Mesenchymal stem cell (in vitro differentiated cells and primary cell): ENCODE measurements around the gene TSEN15.

Source experiments
- DNase-seq: peaks from one replicate; pipeline ENCODE4 v3.0.0-alpha.2; 2013
- H2AFZ ChIP-seq: one replicate; pipeline ENCODE4 v1.6.1; 2013; ENCODE audit warnings: low read depth, mild to moderate bottlenecking, control low read depth, inconsistent platforms, low read length, moderate library complexity
- H2AK5ac ChIP-seq: 2 replicates; pipeline ENCODE4 v1.6.1; 2013; ENCODE audit warnings: low read length, moderate library complexity, mild to moderate bottlenecking, inconsistent platforms; ENCODE audit not compliant: severe bottlenecking
- H2BK120ac ChIP-seq: one replicate; pipeline ENCODE4 v1.6.1; 2013; ENCODE audit warnings: low read depth, mild to moderate bottlenecking, inconsistent platforms, low read length, moderate library complexity
- H2BK12ac ChIP-seq, 2 experiments: one replicate each; pipeline ENCODE4 v1.6.1; 2013; ENCODE audit warnings: inconsistent platforms in 2 of 2, low read length in 2 of 2, mild to moderate bottlenecking in 2 of 2, moderate library complexity in 2 of 2, control low read depth in 1 of 2
- H2BK15ac ChIP-seq: one replicate; pipeline ENCODE4 v1.6.1; 2013; ENCODE audit warnings: mild to moderate bottlenecking, low read depth, inconsistent platforms; ENCODE audit not compliant: poor library complexity, severe bottlenecking
- H2BK5ac ChIP-seq: 2 replicates; pipeline ENCODE4 v1.6.1; 2013; ENCODE audit warnings: low read depth, mild to moderate bottlenecking, low read length, control low read depth, inconsistent platforms; ENCODE audit not compliant: poor library complexity, severe bottlenecking
- H3K14ac ChIP-seq, 2 experiments: one replicate each; pipeline ENCODE4 v1.6.1; 2013; ENCODE audit warnings: inconsistent platforms in 2 of 2, low read length in 2 of 2, control low read depth in 1 of 2, mild to moderate bottlenecking in 1 of 2, moderate library complexity in 1 of 2
- H3K18ac ChIP-seq, 2 experiments: one replicate each; pipeline ENCODE4 v1.6.1; 2013; ENCODE audit warnings: inconsistent platforms in 2 of 2, low read length in 2 of 2, control low read depth in 1 of 2, low read depth in 1 of 2, mild to moderate bottlenecking in 1 of 2
- H3K23ac ChIP-seq, 2 experiments: one replicate each; pipeline ENCODE4 v1.6.1; 2013; ENCODE audit warnings: inconsistent platforms in 2 of 2, low read length in 2 of 2, mild to moderate bottlenecking in 2 of 2, moderate library complexity in 2 of 2, control low read depth in 1 of 2
- H3K27ac ChIP-seq: 2 replicates; pipeline ENCODE4 v1.5.1; 2013; ENCODE audit warnings: mild to moderate bottlenecking, moderate library complexity, low read length, control low read depth, inconsistent platforms; ENCODE audit not compliant: poor library complexity, severe bottlenecking
- H3K27me3 ChIP-seq, 2 experiments: 2 replicates each; pipeline versions ENCODE4 v1.6.1 to v1.7.0; 2013; ENCODE audit warnings: low read length in 2 of 2, mild to moderate bottlenecking in 2 of 2, moderate library complexity in 2 of 2, control low read depth in 1 of 2, inconsistent platforms in 1 of 2; ENCODE audit not compliant: control insufficient read depth in 1 of 2, insufficient read depth in 1 of 2
- H3K36me3 ChIP-seq, 2 experiments: 2 replicates each; pipeline versions ENCODE4 v1.6.1 to v1.7.0; 2013; ENCODE audit warnings: low read length in 2 of 2, control low read depth in 1 of 2, inconsistent platforms in 1 of 2, low read depth in 1 of 2, mild to moderate bottlenecking in 1 of 2; ENCODE audit not compliant: insufficient read depth in 2 of 2, control insufficient read depth in 1 of 2
- H3K4ac ChIP-seq, 2 experiments: one replicate each; pipeline ENCODE4 v1.6.1; 2013; ENCODE audit warnings: inconsistent platforms in 2 of 2, low read length in 2 of 2, mild to moderate bottlenecking in 2 of 2, moderate library complexity in 2 of 2, control low read depth in 1 of 2, low read depth in 1 of 2
- H3K4me1 ChIP-seq: 2 replicates; pipeline ENCODE4 v1.6.1; 2013; ENCODE audit warnings: low read depth, low read length, control low read depth; ENCODE audit not compliant: control insufficient read depth, insufficient read depth
- H3K4me2 ChIP-seq: 2 replicates; pipeline ENCODE4 v1.6.1; 2013; ENCODE audit warnings: low read length, mild to moderate bottlenecking, inconsistent platforms; ENCODE audit not compliant: poor library complexity, severe bottlenecking
- H3K4me3 ChIP-seq, 2 experiments: 2 replicates each; pipeline versions ENCODE4 v1.5.1 to v1.7.0; 2013; ENCODE audit warnings: low read length in 2 of 2, mild to moderate bottlenecking in 2 of 2, control low read depth in 1 of 2, low read depth in 1 of 2; ENCODE audit not compliant: insufficient read depth in 1 of 2
- H3K79me1 ChIP-seq: replicated peaks from 2 replicates; pipeline ENCODE4 v1.6.1; 2013; ENCODE audit warnings: mild to moderate bottlenecking, control low read depth, low read length, inconsistent platforms; ENCODE audit not compliant: poor library complexity, severe bottlenecking
- H3K9ac ChIP-seq: 2 replicates; pipeline ENCODE4 v1.7.0; 2013; ENCODE audit warnings: mild to moderate bottlenecking, low read length, moderate library complexity
- H3K9me3 ChIP-seq: 2 replicates; pipeline ENCODE4 v1.7.0; 2013; ENCODE audit warnings: mild to moderate bottlenecking, low read length; ENCODE audit not compliant: control insufficient read depth
- H4K8ac ChIP-seq: one replicate; pipeline ENCODE4 v1.6.1; 2013; ENCODE audit warnings: inconsistent platforms, mild to moderate bottlenecking, low read length, moderate library complexity
- H4K91ac ChIP-seq: one replicate; pipeline ENCODE4 v1.6.1; 2013; ENCODE audit warnings: mild to moderate bottlenecking, low read length, inconsistent platforms
- WGBS: methylation state at CpG from one replicate; pipeline ENCODE4 v1.1.7; 2013; ENCODE audit warnings: mixed read lengths; 5-methylcytosine and 5-hydroxymethylcytosine counted together

The TSEN15 gene

DNA sequence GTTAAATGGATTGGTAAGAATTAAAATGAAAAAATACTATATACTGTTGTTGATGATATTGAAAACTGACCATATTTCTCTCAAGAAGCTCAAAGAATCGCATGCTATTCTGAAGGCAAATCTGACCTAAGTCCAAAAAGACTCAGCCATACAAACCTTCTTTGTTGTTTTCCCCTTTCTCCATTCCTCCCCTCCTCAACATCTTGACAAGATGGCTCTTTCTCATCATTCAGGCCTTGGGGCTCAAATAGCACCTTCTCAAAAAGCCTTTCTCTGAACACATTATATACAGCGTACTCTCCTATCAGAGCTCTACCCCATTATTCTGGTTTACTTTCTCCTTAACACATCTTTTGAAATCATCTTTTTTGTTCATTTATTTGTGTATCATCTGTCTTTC, 31.2 kb upstream of the TSEN15 start:
- Histone ChIP-seq H3K4me3 (no peak overlapping the region), H3K14ac (no peak overlapping the region), H3K4me1 (no peaks in the 10 kb centered on the region), H2BK120ac (no peak overlapping the region), H3K27ac (no peak overlapping the region), H2AK5ac (no peak overlapping the region), H3K36me3 (no peaks in the 10 kb centered on the region), H2BK12ac (no peak overlapping the region), H3K23ac (no peak overlapping the region), H3K79me1 (no peaks in the 10 kb centered on the region), H3K4ac (no peak overlapping the region), H3K27me3 (no peaks in the 10 kb centered on the region), H2BK15ac (no peak overlapping the region), H3K18ac (no peak overlapping the region), H2AFZ (no peak overlapping the region), H3K4me2 (no peak overlapping the region), H3K9me3 (no peaks in the 10 kb centered on the region), H4K8ac (no peak overlapping the region), H4K91ac (no peak overlapping the region), H2BK5ac (no peak overlapping the region), H3K9ac (no peak overlapping the region)
- WGBS, result 96% methylated on average over 2 of the region's 2 CpGs
- DNase-seq, result no peak

- Histone ChIP-seq H3K4me2 (no peak overlapping the region), H2BK12ac (peak overlapping the region in 1 of 2 experiments; percentile 15), H2AK5ac (no peak overlapping the region), H3K36me3 (no peaks in the 10 kb centered on the region), H4K8ac (no peak overlapping the region), H3K79me1 (no peaks in the 10 kb centered on the region), H2AFZ (no peak overlapping the region), H3K18ac (no peak overlapping the region), H3K4me3 (no peak overlapping the region), H4K91ac (peak overlapping the region; percentile 40), H2BK120ac (no peak overlapping the region), H3K4me1 (no peaks in the 10 kb centered on the region), H3K9ac (no peak overlapping the region), H3K9me3 (no peaks in the 10 kb centered on the region), H3K4ac (no peak overlapping the region), H3K27ac (no peak overlapping the region), H2BK5ac (no peak overlapping the region), H3K23ac (no peak overlapping the region), H2BK15ac (no peak overlapping the region), H3K14ac (no peak overlapping the region), H3K27me3 (no peaks in the 10 kb centered on the region)
- WGBS, result 100% methylated on average over 2 of the region's 3 CpGs
- no peak for DNase-seq
Observed at GRCh38 chr1:184020855-184021254, 30.7 kb upstream of the TSEN15 start.

- Histone ChIP-seq H3K36me3 (no peaks in the 10 kb centered on the region), H3K9me3 (no peaks in the 10 kb centered on the region), H3K14ac (no peak overlapping the region), H3K79me1 (no peaks in the 10 kb centered on the region), H3K4me3 (no peak overlapping the region), H2BK5ac (no peak overlapping the region), H3K23ac (no peak overlapping the region), H4K8ac (no peak overlapping the region), H3K4me1 (no peaks in the 10 kb centered on the region), H3K27me3 (no peaks in the 10 kb centered on the region), H2BK12ac (no peak overlapping the region), H3K18ac (no peak overlapping the region), H3K9ac (no peak overlapping the region), H3K4me2 (no peak overlapping the region), H4K91ac (no peak overlapping the region), H2AK5ac (no peak overlapping the region), H2BK15ac (no peak overlapping the region), H2AFZ (no peak overlapping the region), H2BK120ac (no peak overlapping the region), H3K4ac (no peak overlapping the region), H3K27ac (no peak overlapping the region)
- no peak for DNase-seq
- WGBS, result 100% methylated on average over 1 of the region's 1 CpG
Observed at GRCh38 chr1:184021728-184022127, 29.8 kb upstream of the TSEN15 start.

GRCh38 chr1:184022668-184023067, 28.9 kb upstream of the TSEN15 start:
- no peaks in the 10 kb centered on the region for H3K36me3 ChIP-seq
- no peak overlapping the region for H3K4ac ChIP-seq
- H3K9ac ChIP-seq, result no peak overlapping the region
- no peak overlapping the region for H2BK5ac ChIP-seq
- H2BK120ac ChIP-seq, result no peak overlapping the region
- H3K4me3 ChIP-seq, result no peak overlapping the region
- H2BK15ac ChIP-seq, result no peak overlapping the region
- H2BK12ac ChIP-seq, result no peak overlapping the region
- no peak overlapping the region for H3K14ac ChIP-seq
- H3K9me3 ChIP-seq, result no peaks in the 10 kb centered on the region
- H2AK5ac ChIP-seq, result no peak overlapping the region
- 83% methylated on average over 1 of the region's 2 CpGs for WGBS
- H4K8ac ChIP-seq, result no peak overlapping the region
- no peak overlapping the region for H3K18ac ChIP-seq
- no peaks in the 10 kb centered on the region for H3K4me1 ChIP-seq
- no peak overlapping the region for H3K4me2 ChIP-seq
- H3K79me1 ChIP-seq, result no peaks in the 10 kb centered on the region
- H3K27me3 ChIP-seq, result no peaks in the 10 kb centered on the region
- peak; percentile 24 for DNase-seq
- no peak overlapping the region for H2AFZ ChIP-seq
- H3K27ac ChIP-seq, result no peak overlapping the region
- no peak overlapping the region for H3K23ac ChIP-seq
- H4K91ac ChIP-seq, result no peak overlapping the region
